GM12875 (cell line): ENCODE results near the gene NACC2.

Experiments used
- H3K4me3 ChIP-seq: one replicate; pipeline ENCODE4 v1.5.1; 2011; ENCODE audit warnings: low read depth, low read length, control low read depth
- CTCF ChIP-seq: IDR thresholded peaks from 2 replicates; pipeline ENCODE4 v1.5.1; 2011; ENCODE audit warnings: low read depth, mild to moderate bottlenecking, control low read depth, inconsistent platforms, low read length, moderate library complexity, borderline replicate concordance; ENCODE audit not compliant: insufficient read depth

NACC2 gene

GRCh38 chr9:136025481-136025880 lies 69.6 kb downstream of the NACC2 start:
- no peak overlapping the region for H3K4me3 ChIP-seq
- TF ChIP-seq CTCF, result no peak

GRCh38 chr9:136024696-136025316 lies 70.3 kb downstream of the NACC2 start:
- no peak overlapping the region for H3K4me3 ChIP-seq
- TF ChIP-seq CTCF, result no peak

GRCh38 chr9:136024286-136024685 lies 70.8 kb downstream of the NACC2 start:
- no peak for TF ChIP-seq CTCF
- H3K4me3 ChIP-seq, result no peak overlapping the region

- no peak overlapping the region for H3K4me3 ChIP-seq
- TF ChIP-seq CTCF, result no peak
Observed at GRCh38 chr9:136023410-136024225, 71.5 kb downstream of the NACC2 start.

- no peak overlapping the region for H3K4me3 ChIP-seq
- no peak for TF ChIP-seq CTCF
Observed at GRCh38 chr9:136022731-136023409, 72.2 kb downstream of the NACC2 start.

- TF ChIP-seq CTCF, result no peak
- no peak overlapping the region for H3K4me3 ChIP-seq
Observed at GRCh38 chr9:136021872-136022681, 73.0 kb downstream of the NACC2 start.
